ENCODE data around the gene LENEP. TPM values are rescaled to one million over a fixed set of nuclear protein-coding genes. Genes with fewer than 3 reads are reported as not detected.
A peak's percentile ranks its signal among the peaks of the same experiment; 100 is the strongest.

LENEP gene
- total RNA-seq, 1 experiment from 2014 or later = 0.42 TPM

GRCh38 chr1:155006601-155007101, 13.3 kb downstream of the LENEP start (continued):
- TF ChIP-seq ZNF274 (IDR thresholded peaks at IDR 0.05; ENCODE audit: low read depth, low read length) = no peak
- TF ChIP-seq ZFX (IDR thresholded peaks at IDR 0.05) = no peak
- TF ChIP-seq YY1 (IDR thresholded peaks at IDR 0.05; ENCODE audit: extremely low read depth, insufficient replicate concordance, low read depth, low read length) = no peak
- TF ChIP-seq, protein P1, sequence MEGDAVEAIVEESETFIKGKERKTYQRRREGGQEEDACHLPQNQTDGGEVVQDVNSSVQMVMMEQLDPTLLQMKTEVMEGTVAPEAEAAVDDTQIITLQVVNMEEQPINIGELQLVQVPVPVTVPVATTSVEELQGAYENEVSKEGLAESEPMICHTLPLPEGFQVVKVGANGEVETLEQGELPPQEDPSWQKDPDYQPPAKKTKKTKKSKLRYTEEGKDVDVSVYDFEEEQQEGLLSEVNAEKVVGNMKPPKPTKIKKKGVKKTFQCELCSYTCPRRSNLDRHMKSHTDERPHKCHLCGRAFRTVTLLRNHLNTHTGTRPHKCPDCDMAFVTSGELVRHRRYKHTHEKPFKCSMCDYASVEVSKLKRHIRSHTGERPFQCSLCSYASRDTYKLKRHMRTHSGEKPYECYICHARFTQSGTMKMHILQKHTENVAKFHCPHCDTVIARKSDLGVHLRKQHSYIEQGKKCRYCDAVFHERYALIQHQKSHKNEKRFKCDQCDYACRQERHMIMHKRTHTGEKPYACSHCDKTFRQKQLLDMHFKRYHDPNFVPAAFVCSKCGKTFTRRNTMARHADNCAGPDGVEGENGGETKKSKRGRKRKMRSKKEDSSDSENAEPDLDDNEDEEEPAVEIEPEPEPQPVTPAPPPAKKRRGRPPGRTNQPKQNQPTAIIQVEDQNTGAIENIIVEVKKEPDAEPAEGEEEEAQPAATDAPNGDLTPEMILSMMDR (IDR thresholded peaks at IDR 0.05 in 2 of 3, conservative IDR thresholded peaks at IDR 0.05 in 1 of 3; ENCODE audit: borderline replicate concordance in 1 of 3, insufficient read depth in 1 of 3, low read depth in 2 of 3, low read length in 2 of 3) = no peak

- ATAC-seq (no peak), DNase-seq (ENCODE audit: low read depth, low spot score) (no peak)
- H3K4me1 ChIP-seq (ENCODE audit: control insufficient read depth in 1 of 2, insufficient read depth in 2 of 2, low read length in 2 of 2) = peaks cover 18 to 76% of the 10 kb centered on the region in 2 experiments
- ChIA-PET CTCF (interaction anchor here (1.2 to 2.3 kb wide), 2 partner anchors 10 to 37 kb away, joined by 3 to 11 read pairs; no protein-coding TSS in a partner anchor), POLR2A (interaction anchor here (1.0 kb wide), 1 partner anchor 9 kb away, joined by 3 read pairs; no protein-coding TSS in a partner anchor), RAD21 (ENCODE audit: low non-redundant PET in 1 of 2, low total read pairs in 2 of 2, uncharacterized antibody in 2 of 2, unreplicated experiment in 2 of 2) (no interaction called here)
- H3K9me3 ChIP-seq (ENCODE audit: control insufficient read depth in 1 of 2, insufficient read depth in 1 of 2, low read depth in 1 of 2, low read length in 2 of 2) = no peaks in the 10 kb centered on the region
- no peak overlapping the region for H3K9ac ChIP-seq (ENCODE audit: low read length)
- intact Hi-C loops (cut with micrococcal nuclease) = no loop called here
- H2AFZ ChIP-seq (ENCODE audit: low read depth, low read length, poor library complexity, severe bottlenecking) = no peak overlapping the region
- no peaks in the 10 kb centered on the region for H4K20me1 ChIP-seq (ENCODE audit: insufficient read depth)
- TF ChIP-seq ZFX (IDR thresholded peaks at IDR 0.05) = peak; percentile 4; the same call in 1 of the 2 replicates
- no peak for TF ChIP-seq EGR1 (IDR thresholded peaks at IDR 0.05; ENCODE audit: low read depth)
- H3K36me3 ChIP-seq (ENCODE audit: control insufficient read depth in 1 of 2, insufficient read depth in 2 of 2, low read length in 2 of 2) = peaks cover 0 to 7% of the 10 kb centered on the region in 2 experiments; a peak in 2 of 4 replicates
- H3K4me2 ChIP-seq (ENCODE audit: low read length) = no peak overlapping the region
- H3K27me3 ChIP-seq (ENCODE audit: insufficient read depth, low read length) = no peaks in the 10 kb centered on the region
- H3K79me2 ChIP-seq (ENCODE audit: insufficient read depth, low read length) = peaks cover 92% of the 10 kb centered on the region
- H3K27ac ChIP-seq (ENCODE audit: low read depth, low read length) = no peak overlapping the region; the same call in 1 of the 2 replicates
- H3K9me2 ChIP-seq (ENCODE audit: insufficient read depth) = no peaks in the 10 kb centered on the region
- no TSS peak for BruUV-seq (replicated peaks)
- H3K4me3 ChIP-seq (replicated peaks in 1 of 2; ENCODE audit: low read depth in 1 of 2, low read length in 2 of 2) = no peak overlapping the region
Measured at GRCh38 chr1:155007251-155007828, 14.0 kb downstream of the LENEP start.

All from HCT116 (cell line).